Embryonic facial prominence (tissue), 1 donor: ENCODE results near the gene ATF6B.

Experiments used
- DNase-seq: peaks from one replicate; pipeline ENCODE4 v3.0.0-alpha.2; 2016; ENCODE audit errors: extremely low spot score

Gene ATF6B

GRCh38 chr6:32127717-32128592 is at the start of gene ATF6B:
Gene ATF6B, minus strand, starts transcription at chr6:32128246. Its CDS starts 39 bp downstream, at chr6:32128207.
- peak; percentile 100 for DNase-seq

DNA sequence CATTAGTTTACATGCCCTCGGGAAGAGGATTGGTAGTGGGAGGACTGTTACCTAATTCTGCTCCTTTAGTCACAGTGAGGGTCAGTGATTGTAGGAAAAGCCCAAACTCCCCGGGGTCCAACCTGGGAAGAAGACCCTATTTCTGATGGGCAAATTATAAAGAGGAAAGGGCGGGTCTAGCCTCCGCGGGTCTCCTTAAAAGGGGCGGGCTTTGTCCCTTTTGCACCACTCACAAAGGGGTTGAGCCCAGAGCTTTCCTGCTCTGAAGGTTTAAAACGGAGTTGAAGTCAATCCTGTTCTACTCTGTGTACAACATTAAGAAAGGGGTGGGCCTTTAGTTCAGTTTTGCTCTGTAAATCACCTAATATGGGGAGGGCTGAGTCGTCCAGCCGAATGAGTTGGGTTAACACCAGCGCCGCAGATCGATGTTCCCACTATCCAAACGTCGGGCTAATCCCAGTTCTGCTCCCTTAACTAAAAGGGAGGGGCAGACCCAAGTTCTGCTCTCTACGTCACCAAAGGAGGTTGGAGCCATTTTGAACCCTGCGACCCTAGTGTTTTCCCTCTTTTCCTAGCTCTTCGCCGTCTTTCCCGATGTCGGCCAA is 49.2 kb upstream of the ATF6B start:
- no peak for DNase-seq

DNA sequence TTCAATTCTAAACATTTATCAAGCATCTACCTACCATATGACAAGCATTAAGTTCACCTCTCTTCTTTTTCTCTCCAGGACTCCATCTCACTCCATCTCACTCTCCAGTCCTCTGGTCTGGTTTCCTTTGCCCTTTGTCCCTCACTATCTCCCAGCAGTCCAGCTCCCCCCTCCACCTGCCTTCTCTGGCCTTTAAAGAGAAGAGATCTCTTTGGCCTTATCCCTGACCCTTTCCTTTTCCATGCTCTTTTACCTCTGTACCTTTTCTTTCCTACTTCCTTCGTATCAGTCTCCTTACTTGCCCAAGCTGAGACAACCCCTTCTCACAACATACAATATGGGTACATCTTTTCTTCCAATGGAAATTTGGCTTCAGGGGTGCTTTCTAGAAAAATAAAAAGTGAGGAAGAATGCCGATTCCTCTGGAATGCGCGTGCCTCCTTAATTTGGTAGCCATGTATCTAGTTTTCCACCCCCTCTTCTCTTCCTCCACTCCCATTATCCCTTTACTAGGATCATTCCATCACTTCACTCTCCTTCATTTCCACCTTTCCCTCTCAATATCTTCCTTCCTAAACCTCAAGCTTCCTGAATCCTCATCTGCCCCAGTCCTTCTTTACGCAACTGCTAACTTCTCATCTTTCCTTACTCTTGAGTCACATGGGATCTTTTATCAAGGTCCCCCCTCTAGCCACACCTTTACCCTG is 48.6 kb upstream of the ATF6B start:
- no peak for DNase-seq

DNA sequence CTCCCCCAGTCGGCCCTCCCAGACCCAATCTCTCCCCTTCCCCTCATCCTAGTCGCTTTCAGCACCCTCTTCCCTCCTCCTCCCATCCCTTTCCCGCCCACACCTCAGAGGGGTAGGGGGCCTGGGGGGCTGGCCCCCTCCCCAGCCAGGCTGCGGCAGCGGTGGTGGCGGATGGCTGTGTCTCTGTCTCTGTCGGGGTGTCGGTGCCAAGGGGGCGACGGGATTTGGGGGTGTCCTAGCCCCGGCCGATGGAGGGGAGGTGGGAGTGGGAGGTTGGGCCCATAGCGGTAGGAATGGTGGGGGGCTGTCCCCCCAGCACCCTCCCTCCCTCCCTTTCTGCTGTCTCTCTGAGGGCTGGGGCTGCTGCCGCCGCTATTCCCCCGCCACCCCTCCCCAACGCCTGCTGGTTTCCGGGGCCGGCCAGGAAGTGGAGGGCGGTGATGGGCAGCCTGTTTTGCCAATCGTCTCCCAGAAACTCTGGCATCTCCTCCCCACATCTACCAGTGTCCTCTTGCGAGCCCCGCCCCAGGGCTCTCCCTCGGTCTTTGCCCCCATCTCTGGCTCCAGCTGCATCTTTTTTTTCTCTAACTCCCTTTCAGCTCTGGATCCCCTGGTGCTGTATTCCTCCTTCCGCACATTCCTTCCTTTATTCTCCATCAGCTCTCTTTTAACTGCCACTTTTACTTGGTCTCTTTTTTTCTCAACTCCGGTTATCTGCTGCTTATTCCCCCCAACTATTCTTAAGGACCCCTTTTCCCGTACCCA is 47.8 kb upstream of the ATF6B start, which contains the start of gene AGPAT1:
TSS of gene AGPAT1 (minus strand) at position 374 of the 765 bp plus-strand sequence. CDS start 4,588 bp downstream, outside the sequence.
- peak; percentile 93 for DNase-seq

GRCh38 chr6:32175322-32175710 is 47.3 kb upstream of the ATF6B start:
- no peak for DNase-seq

- DNase-seq: no peak
Measured at GRCh38 chr6:32174416-32174815, 46.4 kb upstream of the ATF6B start.

GRCh38 chr6:32173051-32173727 is 45.1 kb upstream of the ATF6B start:
- no peak for DNase-seq

GRCh38 chr6:32171234-32171633 is 43.2 kb upstream of the ATF6B start:
- no peak for DNase-seq

DNA sequence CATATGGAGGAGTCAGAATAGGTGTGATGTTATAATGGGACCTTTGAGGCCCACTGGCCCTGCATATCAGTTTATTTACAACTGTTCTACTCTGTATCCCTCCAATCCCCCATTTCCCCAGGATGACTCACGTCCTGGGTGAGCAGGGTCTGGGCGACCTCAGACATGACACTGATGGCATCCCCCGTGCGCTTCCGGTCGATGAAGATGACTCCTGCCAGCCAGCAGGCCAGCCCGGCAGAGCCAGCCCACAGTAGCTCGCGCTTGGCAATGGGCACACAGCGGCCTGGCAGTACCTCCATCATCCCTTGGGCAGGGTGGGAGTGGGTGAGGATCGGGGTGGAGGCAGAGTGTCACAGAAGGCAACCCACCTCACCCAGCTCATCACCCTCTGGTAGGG is 42.2 kb upstream of the ATF6B start:
- DNase-seq: no peak

DNA sequence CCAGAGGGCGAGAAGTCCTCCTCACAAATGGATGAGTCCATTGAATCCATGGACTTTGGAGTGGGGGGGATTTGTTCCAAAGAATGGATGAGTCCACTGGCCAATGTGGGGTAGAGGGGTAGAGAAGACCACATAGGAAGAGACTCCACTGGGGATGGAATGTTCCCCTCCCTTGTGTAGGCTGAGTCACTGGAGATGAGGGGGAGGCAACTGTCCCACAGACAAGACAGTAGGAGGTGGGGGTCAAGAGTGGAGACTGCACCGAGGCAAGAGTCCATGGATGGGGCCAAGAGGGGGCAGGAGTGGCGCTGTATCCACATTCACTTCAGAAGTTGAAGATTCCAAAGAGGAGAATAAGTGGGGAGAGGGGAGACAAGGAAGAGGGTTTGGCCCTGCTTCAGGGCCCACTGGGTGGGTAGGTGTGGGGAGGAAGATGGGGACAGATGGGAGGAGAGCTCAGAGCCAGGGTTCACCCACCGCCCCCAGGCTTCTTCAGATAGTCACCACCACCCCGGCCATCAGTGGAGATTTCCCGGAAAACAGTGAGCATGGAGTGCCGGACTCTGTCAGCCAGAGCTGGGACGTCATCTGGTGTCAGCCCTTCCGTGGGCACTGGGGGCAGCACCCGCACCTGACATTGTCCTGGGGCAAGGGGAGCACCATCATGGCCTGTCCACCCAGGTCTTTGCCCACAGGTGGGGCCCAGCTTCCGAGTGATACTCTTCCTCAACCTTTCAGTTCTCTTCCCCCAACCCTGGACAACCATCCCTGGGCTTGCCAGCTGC is 41.0 kb upstream of the ATF6B start:
- DNase-seq: no peak

- no peak for DNase-seq
Measured at GRCh38 chr6:32168350-32168749, 40.3 kb upstream of the ATF6B start.

DNA sequence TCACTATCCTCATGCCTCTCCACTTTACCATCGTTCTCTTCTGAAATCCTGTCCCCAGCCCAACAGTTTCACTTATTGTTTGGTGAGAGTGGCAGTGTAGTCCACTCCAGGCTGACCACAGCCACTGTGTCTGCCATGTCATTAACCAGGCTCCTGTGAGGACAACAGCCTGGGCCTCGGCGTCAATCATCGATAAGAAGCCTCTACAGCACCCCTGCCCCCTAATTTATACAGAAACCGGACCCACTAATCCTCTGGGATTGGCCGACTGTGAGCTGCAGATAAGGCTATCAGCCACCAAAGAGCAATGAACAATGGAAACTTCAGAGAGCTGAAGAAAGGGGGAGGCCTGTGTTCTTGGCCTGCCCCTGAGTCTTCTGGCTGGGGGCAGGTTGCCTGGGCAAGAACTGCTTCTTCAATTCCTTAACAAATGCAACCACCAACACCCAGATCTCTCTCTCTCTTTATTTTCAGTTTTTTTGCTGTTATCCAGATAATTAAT is 39.8 kb upstream of the ATF6B start:
- no peak for DNase-seq

DNA sequence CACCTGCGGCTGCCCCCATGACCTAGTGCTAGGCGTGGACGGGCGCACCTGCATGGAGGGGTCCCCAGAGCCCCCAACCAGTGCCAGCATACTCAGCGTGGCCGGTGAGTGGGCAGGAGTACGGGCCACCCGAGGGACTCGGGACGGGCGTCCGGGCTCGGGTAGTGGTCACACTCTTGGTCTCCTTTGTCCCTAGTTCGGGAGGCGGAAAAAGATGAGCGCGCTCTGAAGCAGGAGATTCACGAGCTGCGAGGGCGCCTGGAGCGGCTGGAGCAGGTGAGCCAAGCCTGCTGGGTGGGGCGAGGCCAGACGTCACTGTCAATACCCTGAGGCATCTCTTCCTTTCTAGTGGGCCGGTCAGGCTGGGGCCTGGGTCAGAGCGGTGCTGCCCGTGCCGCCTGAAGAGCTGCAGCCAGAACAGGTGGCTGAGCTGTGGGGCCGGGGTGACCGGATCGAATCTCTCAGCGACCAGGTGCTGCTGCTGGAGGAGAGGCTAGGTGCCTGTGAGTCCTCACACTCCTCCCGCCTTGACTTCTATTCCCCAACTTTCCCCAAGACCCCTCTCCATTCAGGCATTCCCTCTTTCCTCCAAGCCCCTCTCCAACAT is 39.2 kb upstream of the ATF6B start:
- no peak for DNase-seq

GRCh38 chr6:32166411-32167061 is 38.5 kb upstream of the ATF6B start:
- no peak for DNase-seq

DNA sequence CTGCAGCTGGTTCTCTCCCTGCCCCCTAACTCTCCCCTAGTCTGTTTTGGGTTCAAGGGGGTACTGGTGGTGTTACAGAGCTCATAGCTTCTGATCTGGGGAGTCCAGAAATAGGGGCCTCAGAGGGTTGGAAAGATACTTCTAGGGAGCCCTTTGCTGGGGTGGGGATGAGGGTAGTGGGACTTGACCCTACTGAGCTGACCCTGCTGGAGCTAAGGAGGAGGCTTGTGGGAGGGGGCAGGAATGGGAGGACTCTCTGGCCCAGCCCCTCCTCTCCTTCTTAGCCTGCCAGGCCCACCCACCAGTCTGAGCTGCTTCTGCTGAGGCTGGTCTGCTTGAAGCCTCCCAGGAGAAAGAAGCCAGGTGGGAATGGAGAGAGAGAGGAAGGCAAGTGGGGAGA is 36.2 kb upstream of the ATF6B start, which contains the start of gene EGFL8:
TSS of gene EGFL8 (plus strand) at position 301 of the 400 bp plus-strand sequence. CDS start 1,571 bp downstream, outside the sequence.
- no peak for DNase-seq

- DNase-seq: no peak
Measured at GRCh38 chr6:32163559-32164258, 35.7 kb upstream of the ATF6B start.

GRCh38 chr6:32158052-32158451 is 30.0 kb upstream of the ATF6B start:
- DNase-seq: no peak

DNA sequence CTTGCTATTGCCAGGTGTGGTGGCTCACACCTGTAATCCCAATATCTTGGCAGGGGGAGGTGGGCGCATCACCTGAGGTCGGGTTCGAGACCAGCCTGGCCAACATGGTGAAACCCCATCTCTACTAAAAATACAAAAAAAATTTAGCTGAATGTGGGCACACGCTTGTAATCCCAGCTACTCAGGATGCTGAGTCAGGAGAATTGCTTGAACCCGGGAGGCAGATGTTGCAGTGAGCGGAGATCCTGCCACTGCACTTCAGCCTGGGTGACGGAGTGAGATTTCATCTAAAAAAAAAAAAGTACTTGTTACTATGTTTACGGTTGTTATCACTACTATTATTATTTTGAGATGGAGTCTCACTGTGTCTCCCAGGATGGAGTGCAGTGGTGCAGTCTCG is 28.8 kb upstream of the ATF6B start:
- no peak for DNase-seq
